GM12872 (cell line): ENCODE data around the gene MARCHF11.

Experiments used
- CTCF ChIP-seq: IDR thresholded peaks from 3 replicates; pipeline ENCODE4 v1.5.1; 2011; ENCODE audit warnings: low read depth, mild to moderate bottlenecking, low read length, moderate library complexity; ENCODE audit not compliant: insufficient read depth

Gene MARCHF11

DNA sequence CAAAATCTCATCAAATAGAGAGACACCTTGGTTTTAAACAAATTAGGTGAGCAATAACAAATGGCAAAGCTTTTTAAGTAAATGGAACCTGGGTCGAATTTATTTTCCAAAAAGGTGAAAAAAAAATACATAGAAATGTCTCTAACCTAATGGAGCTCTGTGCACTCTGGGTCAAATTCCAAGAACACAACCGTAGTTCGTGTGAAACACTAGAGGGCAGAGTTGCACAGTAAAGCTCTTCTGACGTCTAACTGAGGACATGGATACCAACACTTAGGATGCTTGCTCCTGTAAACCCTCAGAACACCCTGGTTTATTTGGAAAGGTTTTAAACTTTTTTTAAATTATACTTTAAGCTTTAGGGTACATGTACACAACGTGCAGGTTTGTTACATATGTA, 18.9 kb downstream of the MARCHF11 start:
- peak; percentile 68 for TF ChIP-seq CTCF

DNA sequence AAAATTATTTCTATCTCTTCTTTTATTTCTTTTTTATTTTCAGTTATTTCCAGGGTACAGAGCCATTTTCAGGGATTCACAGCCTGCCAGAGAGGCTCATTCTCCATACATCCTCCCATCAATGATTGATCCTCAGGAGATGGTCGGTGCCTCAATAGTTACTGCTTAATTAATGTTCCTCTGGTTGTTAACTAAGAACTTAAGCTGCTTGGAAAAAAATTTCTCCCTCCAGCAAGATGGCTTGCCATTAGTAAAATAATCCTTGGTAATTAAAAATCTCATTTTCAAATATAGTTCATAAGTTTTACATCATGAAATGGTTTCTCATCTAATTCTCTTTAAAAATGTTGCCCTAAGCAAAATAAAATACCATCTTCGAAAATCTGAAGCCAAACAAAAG, 20.0 kb downstream of the MARCHF11 start:
- TF ChIP-seq CTCF: no peak

DNA sequence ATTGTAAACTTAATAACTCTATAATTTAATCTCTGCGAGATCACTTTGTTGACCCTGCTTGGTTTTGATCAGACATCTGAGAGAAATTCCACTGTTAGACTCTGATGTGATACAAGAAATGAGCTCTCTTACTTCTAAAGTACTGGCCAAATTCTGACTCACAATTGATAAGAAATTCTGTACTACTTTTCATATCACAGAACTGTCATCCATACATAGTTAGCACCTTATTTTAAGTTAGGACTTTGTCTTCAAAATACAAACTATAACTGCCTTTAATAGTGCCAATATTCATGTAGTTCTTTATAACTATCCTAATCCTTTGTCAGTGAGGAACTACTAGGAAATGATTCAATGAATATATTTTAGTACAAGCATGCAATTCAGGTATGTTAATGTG, 23.4 kb downstream of the MARCHF11 start:
- TF ChIP-seq CTCF: no peak

GRCh38 chr5:16152601-16153568, 26.7 kb downstream of the MARCHF11 start:
- TF ChIP-seq CTCF: no peak

DNA sequence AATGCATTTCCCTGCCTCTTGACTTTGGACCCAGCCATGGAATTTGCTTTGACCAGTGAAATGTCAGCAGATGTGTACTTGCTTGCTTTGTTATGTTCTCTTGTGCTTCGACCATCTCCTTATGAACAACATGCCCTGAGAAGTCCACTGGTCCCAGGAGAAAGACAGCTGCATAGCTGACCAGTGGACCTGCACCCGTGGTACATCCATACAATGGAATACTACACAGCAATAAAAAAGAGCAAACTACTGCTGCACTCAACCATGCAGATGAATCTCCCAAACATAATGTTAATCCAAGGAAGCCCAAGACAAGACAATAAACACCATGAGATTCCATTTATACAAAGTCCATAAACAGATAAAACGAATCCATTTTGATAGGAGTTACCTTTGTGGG, 30.0 kb downstream of the MARCHF11 start:
- TF ChIP-seq CTCF: no peak

- no peak for TF ChIP-seq CTCF
These were observed 32.3 kb downstream of the MARCHF11 start for GRCh38 chr5:16147179-16147900.

DNA sequence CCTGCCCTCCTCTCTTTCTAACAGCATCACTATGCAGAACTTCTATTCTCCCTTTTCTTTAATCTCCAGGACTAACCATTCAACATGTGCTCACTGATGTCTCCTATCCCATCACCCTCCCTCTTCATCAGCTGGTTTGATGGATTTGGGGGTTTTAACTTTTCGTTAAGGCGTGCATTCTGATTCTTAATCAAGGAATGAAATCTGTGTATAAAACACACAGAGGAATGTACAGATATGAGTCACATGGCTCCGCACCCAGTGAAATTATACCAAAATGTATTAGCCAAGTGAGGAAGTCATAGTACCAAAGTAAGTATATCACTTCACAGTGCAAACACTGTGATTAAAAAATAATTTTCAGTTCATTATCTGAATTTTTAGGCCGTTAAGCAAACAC, 35.2 kb downstream of the MARCHF11 start:
- TF ChIP-seq CTCF: no peak
